Measurements from ENCODE around the gene INTS14.

The INTS14 gene

DNA sequence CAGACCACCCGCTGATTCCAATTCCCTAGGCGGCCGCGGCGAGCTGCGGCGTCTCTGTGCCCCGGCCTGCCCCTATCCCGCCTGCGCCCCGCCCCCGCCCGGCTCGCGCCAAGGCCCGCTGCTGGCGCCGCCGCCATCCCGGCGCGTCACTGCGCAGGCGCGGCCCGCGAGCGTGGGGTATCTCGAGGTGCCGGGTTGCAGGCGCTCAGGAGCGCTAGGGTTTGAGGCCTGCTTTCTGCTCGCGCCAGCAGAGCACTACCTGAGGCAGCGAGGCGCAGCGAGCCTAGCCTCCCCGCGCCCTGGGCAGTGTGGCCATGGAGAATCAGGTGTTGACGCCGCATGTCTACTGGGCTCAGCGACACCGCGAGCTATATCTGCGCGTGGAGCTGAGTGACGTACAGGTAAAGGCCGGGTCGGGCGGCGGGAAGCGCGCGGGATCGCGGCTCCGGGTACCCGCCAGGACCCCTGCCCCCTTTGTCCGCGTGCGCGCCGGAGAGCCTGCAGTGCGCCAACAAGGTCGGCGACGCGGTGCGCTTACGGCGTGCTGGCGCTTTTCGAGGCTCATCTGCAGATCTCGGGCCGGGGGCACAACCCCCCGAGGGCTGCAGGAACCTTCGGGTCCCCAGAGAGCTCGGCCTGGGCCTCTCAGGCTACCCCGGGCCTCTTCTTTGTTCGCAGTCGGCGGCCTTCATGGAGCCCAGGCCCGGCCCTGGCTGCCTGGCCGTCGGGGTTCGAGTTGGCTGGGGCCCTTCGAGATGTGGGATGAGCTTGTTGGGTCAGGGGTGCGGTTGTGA, 80.4 kb downstream of the INTS14 start, which contains the start of gene HACD3:
Gene HACD3, plus strand, starts transcription at position 146 of the 794 bp plus-strand sequence. Its CDS starts 169 bp downstream, at position 315.
- DNase-seq (ENCODE audit: low spot score), result peak; percentile 98

GRCh38 chr15:65529762-65530317, 81.1 kb downstream of the INTS14 start:
- no peak for DNase-seq (ENCODE audit: low spot score)

Measured in AG08396 (cell line).